Mesenteric fat pad (tissue), 1 donor: ENCODE measurements around the gene LINGO3. TPM values are rescaled to one million over a fixed set of nuclear protein-coding genes. Genes with fewer than 3 reads are reported as not detected.

Experiments
- DNase-seq: peaks from one replicate; pipeline ENCODE4 v3.0.0-alpha.2; 2020; ENCODE audit warnings: low spot score
- total RNA-seq: library from RNA; stranded (reverse); fragmentation: NEBNext Ultra II Directional; extraction: Animal tissue kit (Norgen Biotek cat#: 25700); gene quantifications from one replicate; pipeline ENCODE4 v1.2.1, GENCODE V29; 2021
- donor health status: DM: yes; HTN: yes; CAD: no.

LINGO3 gene
- total RNA-seq, 1 donor from 2014 or later: not detected

- no peak for DNase-seq
Observed at GRCh38 chr19:2266183-2266993, 41.6 kb downstream of the LINGO3 start.

- DNase-seq: no peak
Observed at GRCh38 chr19:2261438-2262172, 46.3 kb downstream of the LINGO3 start.

- no peak for DNase-seq
Observed at GRCh38 chr19:2260341-2260805, 47.6 kb downstream of the LINGO3 start.

- no peak for DNase-seq
Observed at GRCh38 chr19:2259336-2259735, 48.6 kb downstream of the LINGO3 start.

Other genes with a start within 250 kb of the LINGO3 start
- 79.4 TPM for gene MOB3A, start 211.8 kb downstream of the LINGO3 start, total RNA-seq
- gene IZUMO4, start 211.2 kb downstream of the LINGO3 start, total RNA-seq: 2.4 TPM
- gene AP3D1, start 156.6 kb downstream of the LINGO3 start, total RNA-seq: 127 TPM
- gene DOT1L, start 144.2 kb downstream of the LINGO3 start, total RNA-seq: 34.0 TPM
- gene PLEKHJ1, start 71.8 kb downstream of the LINGO3 start, total RNA-seq: 46.4 TPM
- 46.2 TPM for gene SF3A2, start 71.3 kb downstream of the LINGO3 start, total RNA-seq
- gene AMH, start 58.8 kb downstream of the LINGO3 start, total RNA-seq: 0.93 TPM
- gene JSRP1, start 51.7 kb downstream of the LINGO3 start, total RNA-seq: not detected
- 2.6 TPM for gene PEAK3, start 26.0 kb downstream of the LINGO3 start, total RNA-seq
- gene LSM7, start 20.4 kb upstream of the LINGO3 start, total RNA-seq: 49.6 TPM
- 37.8 TPM for gene SPPL2B, start 20.5 kb upstream of the LINGO3 start, total RNA-seq
- gene TMPRSS9, start 52.1 kb upstream of the LINGO3 start, total RNA-seq: not detected
- 80.3 TPM for gene TIMM13, start 119.4 kb upstream of the LINGO3 start, total RNA-seq
- gene LMNB2, start 148.8 kb upstream of the LINGO3 start, total RNA-seq: 19.6 TPM
- gene GADD45B, start 168.0 kb upstream of the LINGO3 start, total RNA-seq: 365 TPM